ENCODE results near the gene LTBP1. TPM values are rescaled to one million over a fixed set of nuclear protein-coding genes. Genes with fewer than 3 reads are reported as not detected.

The LTBP1 gene
- polyA plus RNA-seq, 12 donors = 53.9 to 102 (median 63.6) TPM; not detected in 1

DNA sequence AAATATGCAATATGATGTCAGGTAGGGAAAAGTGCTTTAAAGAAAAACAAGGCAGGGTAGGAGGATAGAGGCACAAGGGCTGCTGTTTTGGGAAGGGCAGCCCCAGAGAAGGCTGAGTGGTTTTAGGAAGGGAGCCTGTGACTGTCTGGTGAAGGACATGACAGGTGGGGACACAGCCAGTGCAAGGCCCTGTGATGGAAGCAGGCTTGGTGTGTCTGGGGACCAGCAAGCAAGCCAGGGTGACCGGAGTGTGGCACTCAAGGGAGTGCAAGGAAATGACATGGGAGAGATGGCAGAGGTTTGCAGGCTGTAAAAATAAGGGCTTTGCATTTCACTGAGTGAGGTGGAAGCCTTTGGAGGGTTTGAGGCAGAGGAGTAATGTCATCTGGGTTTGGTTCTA lies 62.0 kb downstream of the LTBP1 start:
- no peak for DNase-seq

DNA sequence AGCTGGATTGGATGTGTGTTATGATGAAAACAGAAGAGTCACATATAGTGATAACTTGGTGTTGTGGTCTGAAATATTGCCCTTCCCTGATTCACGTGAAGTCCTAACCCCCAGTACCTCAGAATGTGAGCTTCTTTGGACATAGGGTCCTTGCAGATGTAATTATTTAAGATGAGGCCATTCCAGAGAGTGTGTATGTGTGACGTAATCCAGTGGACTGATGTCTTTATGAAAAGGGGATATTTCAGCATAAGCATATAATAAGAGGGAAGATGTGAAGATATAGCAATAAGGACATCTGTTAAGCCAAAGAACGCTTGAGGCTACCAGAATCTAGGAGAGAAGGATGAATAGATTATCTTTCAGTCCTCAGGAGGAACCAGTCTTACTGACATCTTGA lies 62.5 kb downstream of the LTBP1 start:
- DNase-seq = no peak

DNA sequence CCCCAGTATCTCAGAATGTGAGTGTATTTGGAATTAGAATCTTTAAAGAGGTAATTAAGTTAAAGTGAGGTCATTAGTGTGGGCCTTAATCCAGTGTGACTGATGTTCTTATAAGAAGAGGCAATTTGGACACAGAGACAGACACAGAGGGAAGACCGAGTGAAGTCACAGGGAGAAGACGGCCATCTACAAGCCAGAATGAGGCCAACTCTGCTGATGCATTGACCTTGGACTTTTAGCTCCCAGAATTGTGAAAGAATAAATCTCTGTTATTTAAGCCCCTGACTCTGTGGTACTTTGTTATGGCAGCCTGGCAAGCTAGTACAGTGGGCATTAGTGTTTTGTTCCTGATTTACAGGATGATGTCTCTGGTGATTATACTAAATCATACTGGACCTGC lies 64.6 kb downstream of the LTBP1 start:
- DNase-seq = no peak

DNA sequence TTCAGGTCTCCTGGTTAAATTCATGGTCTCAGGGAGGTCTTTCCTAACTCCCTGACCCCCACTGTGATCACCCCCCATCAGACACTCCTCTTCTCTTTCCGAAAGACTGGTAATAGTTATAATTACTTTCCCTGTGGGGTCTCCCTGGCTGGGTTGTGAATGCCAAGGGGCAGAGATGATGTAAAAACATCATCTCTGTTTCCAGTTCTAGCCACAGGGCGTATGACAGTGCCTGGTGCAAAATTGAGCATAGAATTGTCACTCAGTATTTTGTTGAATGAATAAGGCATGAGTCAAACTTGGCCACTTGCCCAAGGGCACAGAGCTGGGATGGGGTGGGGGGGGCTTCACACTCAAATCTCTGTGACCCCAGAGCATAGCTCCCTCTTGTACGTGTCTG lies 65.2 kb downstream of the LTBP1 start:
- no peak for DNase-seq

DNA sequence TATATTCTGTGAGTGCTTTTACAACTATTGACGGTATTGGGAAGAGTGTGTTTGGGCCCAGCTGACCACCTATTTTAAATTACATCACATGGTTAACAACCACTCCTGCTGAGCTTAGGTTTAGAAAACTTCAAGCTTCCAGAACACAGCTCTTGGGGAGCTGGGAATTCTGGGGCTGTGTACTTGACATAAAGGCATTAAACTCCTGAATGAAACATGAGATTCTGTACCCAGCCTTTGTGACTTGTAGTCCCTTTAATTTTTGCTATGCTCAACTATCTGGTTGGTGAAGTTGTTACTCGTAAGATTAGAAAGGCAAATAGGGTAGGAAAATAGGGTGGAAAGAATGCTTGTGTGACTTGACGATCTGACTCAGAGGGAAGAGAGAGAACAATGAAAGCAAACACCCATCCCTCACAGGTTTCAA lies 66.9 kb downstream of the LTBP1 start:
- no peak for DNase-seq

DNA sequence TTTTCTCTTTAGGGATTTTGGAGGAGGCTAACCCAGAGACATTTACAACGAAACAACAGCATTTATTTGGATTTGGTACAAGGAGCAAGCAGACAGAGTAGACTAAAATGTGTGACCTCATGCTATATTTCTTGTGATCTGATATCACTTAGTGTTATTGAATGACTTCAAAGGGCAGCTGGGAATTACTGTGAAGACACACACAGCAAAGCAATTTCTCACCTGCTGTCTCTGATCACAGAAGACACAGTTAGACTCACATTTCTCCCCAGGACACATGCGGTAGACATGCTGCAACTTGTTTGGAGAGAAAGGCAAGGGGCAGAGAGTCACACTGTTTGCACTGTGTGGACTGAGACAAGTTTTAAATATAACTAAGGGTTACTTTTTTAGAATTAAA lies 67.5 kb downstream of the LTBP1 start:
- DNase-seq = no peak

DNA sequence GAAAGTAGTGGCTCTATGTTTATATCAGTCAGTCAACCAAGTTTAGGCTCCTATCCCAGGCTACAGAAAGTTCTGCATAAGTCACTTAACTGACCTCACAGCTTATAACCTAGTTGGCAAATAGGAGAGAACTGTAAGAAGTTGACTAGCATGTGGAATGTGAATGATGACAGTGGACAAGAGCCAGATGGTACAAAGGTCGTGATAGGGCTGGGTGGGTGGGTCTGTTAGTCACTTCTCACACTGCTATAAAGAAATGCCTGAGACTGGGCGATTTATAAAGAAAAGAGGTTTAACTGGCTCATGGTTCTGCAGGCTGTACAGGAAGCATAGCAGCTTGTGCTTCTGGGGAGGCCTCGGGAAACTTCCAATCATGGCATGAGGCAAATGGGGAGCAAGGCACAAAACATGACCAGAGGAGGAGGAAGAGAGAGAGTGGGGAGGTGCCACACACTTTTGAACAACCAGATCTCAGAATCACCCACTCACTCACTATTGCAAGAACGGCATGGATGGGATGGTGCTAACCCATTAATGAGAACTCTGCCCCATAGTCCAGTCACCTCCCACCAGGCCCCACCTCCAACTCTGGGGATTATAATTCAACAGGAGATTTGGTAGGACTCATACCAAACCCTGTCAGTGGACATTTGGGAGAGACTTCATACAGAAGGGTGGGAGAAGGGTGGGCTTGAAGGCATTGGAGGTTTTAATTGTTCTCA lies 68.8 kb downstream of the LTBP1 start:
- no peak for DNase-seq

DNA sequence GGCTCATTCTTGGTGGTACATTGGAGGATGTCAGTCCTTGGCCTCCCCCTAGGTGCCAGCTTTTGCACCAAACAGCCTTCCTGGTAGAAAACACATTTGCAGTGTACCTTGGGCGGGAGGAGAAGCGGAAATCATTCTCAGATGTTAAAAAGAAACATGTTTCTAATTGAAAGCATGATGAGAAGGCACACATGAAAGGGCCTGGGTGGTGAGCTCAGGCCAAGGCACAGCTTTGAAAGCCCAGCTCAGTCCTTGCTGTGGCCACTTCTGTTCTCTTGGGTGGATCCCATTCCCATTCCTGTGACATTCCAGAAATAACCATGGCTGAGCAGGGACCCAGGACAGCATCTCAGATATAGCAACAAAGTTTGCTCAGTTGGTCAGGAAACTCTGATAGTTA lies 71.5 kb downstream of the LTBP1 start:
- no peak for DNase-seq

DNA sequence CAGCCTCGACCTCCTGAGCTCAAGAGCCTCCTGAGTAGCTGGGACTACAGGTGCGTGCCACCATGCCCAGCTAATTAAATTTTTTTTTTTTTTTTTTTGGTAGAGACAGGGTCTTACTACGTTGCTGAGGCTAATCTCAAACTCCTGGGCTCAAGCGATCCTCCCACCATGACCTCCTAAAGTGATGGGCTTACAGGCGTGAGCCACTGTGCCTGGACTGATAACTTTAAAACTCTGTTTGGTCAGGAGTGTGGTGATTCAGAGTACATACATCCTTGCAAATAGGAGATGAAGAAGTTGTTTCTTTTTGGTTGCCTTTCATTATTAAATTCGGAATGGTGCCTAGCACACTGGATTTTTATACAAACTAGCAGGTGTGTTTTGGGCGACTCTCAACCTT lies 73.0 kb downstream of the LTBP1 start:
- no peak for DNase-seq

DNA sequence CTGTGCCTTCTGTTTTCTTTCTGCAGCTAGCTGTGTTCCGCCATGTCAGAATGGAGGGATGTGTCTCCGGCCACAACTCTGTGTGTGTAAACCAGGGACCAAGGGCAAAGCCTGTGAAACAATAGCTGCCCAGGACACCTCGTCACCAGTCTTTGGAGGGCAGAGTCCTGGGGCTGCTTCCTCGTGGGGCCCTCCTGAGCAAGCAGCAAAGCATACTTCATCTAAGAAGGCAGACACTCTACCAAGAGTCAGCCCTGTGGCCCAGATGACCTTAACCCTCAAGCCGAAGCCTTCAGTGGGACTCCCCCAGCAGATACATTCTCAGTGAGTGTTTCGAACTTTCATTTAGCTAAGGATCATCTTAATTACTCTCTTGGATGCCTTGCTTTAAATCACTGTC lies 74.1 kb downstream of the LTBP1 start:
- no peak for DNase-seq

DNA sequence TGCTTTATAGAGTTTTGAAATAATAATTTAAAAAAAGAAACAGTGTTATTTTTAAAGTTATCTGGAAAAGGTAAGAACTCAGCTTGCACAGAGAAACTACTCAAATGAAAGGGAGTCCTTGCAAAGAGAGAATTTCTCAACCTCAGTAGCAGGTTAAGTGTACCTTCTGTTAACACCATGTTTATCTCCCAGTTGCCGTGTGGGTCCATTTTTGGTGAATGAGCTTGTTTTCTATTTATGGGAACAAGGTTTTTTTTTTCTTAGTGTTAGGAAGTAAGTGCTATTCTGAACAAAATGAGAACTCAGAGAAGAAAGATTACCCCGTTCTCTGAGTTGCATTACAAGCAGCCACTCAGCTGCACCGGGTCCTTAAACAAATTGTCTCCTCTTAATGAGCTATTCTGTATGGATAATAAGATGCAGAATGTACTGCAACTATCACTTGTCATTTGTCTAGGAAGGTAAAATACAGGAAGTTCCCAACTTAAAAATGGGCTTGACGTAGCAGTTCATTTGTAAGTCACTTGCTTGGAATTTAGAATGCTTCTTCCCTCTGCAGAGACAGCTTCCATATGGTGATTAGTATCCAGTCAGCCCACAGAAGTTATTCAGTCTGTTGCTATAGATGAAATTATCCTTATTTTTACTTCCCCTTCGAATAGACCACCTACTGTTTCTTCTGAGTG lies 74.9 kb downstream of the LTBP1 start:
- DNase-seq = no peak

DNA sequence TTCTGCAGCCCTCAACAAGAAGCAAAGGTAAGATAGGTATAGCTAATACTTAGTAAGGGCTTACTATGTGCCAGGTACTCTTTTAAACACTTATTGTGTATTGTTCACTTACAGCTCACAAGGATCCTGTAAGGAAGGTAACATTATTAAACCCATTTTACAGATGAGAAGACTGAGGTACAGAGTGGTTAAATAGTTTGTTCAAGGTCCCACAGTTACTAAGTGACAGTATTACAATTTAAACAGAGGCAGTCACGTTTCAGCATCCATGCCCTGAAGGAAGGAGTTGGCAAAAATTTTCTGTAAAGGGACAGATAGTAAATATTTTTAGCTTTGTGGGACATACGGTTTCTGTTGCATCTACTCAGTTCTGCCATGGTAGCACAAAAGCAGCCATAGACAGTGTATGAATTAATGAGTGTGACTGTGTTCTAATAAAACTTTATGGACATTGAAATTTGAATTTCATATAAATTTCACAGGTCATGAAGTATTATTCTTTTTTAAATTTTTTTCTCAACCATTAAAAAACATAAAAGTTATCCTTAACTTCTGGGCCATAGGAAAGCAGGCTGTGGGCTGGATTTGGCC lies 75.7 kb downstream of the LTBP1 start:
- DNase-seq = no peak

DNA sequence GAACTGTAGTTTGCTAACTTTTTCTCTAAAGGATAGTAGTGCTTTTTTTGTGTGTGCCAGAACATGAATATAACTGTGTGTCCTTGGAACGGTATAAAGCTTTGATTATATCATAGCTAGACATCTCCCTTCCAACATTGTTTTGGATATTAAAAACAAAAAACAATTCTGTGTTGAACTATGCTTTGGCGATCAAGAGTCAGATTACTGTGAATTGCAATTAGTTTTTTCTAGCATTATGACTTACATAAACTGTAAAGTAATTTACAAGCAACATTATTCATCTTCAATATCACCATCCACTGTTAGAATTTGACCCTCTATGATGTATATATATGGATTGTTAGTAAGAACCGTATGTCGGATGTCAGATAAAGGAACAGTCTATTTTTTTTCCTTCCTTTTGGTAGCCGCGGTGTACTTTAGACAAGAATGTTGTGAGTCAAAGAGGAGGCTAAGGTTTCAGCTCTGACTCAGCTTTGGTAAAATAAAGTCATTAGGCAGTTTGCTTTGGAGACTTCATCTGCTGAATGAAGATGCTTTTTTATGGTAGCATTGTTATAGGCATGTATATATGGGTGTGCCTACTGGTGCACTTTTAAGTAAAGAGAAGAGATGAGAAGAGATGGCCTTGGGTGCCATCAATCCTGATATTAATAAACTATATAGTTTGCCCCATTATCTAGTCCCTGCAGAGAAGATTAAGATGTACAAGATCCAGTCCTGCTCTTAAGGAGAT lies 76.4 kb downstream of the LTBP1 start:
- no peak for DNase-seq

DNA sequence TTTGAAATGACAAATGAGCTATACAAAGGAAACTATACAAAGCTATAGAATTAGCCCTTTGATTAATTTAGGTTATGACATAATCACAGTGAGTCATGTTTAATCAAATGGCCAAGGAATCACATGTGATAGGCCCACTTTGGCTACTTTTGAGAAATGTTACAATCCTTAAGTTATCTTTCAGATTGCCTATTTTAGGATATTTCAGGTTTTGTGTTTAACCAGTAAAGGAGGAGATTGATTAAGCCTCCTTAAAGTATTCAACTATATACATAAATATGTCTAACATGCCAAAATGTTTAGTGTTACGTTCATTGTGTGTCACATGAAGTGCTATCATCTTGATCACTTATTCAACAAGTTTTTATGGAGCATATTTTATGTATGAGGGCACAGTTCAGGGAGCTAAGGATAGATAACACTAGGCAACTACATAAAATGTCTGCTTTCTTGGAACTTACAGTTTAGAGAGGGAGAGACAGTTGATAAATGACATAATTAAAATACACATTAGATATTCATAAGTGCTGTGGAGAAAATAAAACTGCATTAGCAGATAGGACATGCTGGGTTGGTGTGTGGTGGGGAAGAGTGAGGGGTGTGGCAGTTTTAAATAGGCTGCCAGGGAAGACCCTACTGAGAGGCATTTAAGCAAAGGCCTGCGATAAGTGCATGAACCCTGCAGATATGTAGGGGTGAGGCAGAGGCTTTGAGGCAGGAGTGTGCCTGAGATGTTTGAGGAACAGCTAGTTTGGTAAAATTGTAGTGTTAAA lies 77.2 kb downstream of the LTBP1 start:
- no peak for DNase-seq

DNA sequence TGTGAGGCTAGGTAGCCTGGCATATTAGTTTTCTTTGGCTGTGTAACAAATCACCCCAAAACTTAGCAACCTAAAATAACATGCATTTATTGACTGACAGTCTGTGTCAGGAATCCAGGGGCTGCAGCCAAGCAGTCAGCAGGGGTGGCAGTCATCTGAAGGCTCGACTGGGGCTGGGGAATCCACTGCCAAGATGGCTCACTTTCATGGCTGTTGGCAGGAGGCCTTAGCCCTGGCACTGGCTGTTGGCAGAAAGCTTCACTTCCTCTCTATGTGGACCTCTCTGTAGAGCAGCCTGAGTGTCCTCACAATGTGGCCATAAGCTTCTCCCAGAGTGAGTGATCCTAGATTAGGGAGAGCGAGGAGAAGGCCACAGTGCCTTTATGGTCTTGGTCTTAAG lies 78.0 kb downstream of the LTBP1 start:
- DNase-seq = no peak

DNA sequence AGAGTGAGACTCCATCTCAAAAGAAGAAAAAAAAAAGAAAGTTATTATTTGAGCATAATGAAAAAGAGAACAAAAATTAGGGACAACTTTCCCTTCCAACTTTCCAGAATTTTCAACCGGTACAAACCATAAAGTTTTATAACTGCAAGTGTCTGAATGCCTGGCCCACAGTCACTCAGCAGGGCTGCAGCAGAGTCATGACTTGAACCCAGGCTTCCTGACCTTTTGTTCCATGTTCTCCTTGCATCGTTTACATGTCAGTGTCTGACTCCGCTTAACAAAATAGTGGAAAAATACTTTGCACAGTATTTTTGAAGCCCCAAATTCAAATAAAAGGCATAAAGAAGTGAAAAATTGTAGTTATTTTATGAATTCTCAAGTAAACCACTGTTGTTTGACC lies 82.7 kb downstream of the LTBP1 start:
- no peak for DNase-seq

DNA sequence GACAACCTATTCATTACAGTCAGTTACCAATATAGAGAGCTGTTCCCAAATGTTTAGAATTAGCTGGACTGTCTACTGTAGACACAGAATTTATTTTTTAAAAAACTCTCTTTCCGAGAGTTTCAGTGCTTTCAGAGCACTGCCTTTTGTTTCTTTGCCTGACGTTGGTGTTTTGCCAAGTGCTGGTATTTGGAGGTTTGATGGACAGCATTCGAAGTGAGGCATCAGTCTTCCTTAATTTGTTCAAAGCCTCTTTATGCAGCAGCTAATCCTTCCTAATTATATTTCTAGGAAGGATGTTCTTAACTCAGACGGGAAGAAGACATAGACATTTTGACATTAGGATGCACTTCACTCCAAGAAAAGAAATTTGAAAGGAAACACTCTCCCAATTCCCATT lies 83.2 kb downstream of the LTBP1 start:
- DNase-seq = no peak

DNA sequence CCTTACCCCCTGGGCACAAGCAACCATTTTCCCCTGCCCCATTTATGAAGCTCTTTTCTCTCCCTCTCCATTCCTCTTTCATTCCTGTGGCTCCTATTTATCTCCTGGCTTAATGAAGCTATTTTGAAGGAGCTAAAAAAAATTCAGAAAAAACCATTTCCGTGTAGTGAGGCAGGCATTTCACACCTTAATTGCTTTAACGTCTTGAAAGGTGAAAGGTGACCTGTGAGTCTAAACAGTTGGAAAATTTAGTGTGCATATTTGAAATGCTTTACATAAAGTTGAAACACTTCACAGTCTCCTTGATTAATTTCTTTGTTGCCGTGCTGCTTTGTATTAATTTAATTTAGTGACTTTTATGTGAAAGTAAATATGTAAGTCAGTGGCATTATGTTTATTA lies 83.6 kb downstream of the LTBP1 start:
- no peak for DNase-seq

DNA sequence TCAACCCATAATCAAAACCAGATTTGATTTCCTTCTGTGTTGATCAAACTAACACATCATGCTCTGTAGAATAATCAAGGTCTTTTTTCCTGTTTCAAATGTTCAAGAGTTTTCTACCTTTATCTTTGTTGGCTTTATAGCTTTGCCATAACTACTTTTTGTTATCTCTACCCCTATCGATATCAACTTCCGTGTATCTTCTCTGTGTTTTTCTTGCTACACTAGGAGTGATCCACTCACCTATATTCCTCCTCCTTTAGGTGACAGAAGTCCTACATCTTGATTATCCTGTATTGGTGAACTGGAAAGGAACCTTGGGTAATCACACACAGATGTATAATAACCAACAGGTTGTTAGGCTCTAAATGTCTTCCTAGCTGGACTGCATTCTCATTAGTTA lies 85.5 kb downstream of the LTBP1 start:
- DNase-seq = no peak

DNA sequence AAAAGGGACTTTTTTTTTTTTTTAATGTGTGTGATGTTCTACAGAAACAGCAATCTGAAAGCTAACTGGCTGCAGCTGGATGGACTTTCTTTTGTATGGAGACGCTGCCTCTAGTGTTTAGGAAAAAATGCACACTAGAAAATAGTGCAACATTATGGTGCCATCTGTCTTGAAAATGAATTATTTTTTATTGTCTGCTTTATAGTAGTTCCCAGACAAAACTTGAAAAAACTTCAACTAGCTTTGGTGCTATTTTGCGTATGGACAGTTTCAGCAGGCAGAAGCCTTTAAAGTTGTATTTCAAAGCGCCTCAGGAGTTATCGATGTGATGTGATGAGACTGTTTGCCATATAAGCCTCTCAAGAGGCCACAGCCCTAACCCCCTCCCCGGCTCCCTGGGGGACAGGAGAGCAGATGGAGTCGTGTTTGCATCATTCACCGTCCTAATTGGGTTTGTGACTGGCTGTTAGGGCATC lies 86.9 kb downstream of the LTBP1 start:
- peak; percentile 54 for DNase-seq

DNA sequence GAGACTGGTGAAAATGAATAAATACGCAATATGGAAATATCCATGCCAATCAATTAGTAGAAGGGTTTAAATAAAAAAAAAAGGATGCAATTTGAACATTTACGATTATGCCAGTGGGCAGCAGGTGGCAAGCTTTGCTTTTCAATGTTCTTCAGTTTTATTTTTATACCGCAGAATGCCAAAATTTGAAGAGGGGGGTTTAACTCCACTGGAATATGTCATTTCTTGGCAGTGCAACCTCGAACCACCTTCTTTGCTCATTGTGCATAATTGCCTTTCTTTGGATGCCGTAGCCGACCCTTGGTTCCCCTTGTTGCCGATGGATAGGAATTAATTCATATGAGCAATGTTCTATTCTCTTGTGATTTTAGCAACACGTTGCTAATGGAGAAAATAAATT lies 88.0 kb downstream of the LTBP1 start:
- DNase-seq = peak; percentile 50

DNA sequence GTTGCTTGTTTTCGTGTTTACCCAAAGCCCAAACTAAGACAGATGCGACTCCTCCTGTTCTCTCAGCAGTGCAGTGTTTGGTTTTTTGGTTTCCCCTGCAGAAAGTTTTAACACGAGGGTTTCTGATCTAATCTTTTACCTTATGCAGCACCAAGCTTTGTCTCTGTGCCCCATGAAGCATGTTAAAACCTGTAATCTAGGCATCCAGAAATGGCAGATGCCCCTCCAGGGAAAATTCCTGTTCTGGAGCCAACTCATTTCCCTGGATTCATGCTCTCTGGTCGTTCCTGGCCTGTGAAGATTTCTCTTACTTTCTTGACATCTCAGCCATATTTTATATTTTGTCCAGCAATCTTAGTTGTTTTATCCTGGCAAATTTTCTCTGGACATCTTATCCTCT lies 91.5 kb downstream of the LTBP1 start:
- no peak for DNase-seq
